GM12872 (cell line): ENCODE measurements around the gene BGN.

ENCODE experiments used
- TF ChIP-seq, protein P1 (sequence below): IDR thresholded peaks from 3 replicates; pipeline ENCODE4 v1.5.1; 2011; ENCODE audit warnings: low read depth, mild to moderate bottlenecking, low read length, moderate library complexity; ENCODE audit not compliant: insufficient read depth

The BGN gene

DNA sequence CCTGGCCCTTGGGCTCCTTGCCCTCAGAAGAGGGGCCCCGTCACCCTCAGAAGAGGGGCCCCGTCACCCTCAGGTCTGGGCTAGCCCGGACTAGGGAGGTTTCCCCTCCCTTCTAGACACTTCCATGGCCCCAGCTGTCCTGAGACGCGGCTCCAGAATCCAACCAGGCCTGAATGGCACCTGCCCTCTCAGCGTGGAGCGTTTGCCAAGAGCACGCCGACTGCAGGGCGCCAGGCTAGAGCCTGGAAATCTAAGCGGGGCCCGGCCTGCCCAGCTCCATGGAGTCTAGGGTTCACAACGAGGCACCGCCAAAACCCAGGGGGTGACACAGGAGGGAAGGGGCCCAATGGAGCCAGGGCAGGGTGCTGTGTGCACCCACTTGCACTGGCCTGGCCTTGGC is 14.8 kb downstream of the BGN start:
- TF ChIP-seq, protein P1, sequence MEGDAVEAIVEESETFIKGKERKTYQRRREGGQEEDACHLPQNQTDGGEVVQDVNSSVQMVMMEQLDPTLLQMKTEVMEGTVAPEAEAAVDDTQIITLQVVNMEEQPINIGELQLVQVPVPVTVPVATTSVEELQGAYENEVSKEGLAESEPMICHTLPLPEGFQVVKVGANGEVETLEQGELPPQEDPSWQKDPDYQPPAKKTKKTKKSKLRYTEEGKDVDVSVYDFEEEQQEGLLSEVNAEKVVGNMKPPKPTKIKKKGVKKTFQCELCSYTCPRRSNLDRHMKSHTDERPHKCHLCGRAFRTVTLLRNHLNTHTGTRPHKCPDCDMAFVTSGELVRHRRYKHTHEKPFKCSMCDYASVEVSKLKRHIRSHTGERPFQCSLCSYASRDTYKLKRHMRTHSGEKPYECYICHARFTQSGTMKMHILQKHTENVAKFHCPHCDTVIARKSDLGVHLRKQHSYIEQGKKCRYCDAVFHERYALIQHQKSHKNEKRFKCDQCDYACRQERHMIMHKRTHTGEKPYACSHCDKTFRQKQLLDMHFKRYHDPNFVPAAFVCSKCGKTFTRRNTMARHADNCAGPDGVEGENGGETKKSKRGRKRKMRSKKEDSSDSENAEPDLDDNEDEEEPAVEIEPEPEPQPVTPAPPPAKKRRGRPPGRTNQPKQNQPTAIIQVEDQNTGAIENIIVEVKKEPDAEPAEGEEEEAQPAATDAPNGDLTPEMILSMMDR, result no peak

DNA sequence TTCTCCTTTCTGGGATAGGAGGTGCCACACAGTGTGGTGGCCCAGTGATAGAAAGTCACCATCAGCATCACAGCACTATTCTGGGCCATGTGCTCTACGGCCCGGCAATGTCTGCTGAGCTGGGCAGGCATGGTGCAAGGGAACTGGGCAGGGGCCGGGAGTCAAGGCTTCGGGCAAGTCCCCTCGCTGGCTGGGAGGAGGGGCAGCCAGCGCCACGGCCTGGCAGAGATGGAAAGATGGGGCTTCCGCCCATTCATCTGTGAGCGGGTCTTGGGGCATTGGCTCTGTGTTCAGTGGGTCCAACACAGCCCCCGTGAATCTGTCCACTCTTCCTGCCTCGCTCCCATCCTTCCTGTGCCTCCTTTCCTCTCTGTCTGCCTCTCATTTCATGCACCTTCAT is 15.6 kb downstream of the BGN start:
- TF ChIP-seq, protein P1, result no peak

DNA sequence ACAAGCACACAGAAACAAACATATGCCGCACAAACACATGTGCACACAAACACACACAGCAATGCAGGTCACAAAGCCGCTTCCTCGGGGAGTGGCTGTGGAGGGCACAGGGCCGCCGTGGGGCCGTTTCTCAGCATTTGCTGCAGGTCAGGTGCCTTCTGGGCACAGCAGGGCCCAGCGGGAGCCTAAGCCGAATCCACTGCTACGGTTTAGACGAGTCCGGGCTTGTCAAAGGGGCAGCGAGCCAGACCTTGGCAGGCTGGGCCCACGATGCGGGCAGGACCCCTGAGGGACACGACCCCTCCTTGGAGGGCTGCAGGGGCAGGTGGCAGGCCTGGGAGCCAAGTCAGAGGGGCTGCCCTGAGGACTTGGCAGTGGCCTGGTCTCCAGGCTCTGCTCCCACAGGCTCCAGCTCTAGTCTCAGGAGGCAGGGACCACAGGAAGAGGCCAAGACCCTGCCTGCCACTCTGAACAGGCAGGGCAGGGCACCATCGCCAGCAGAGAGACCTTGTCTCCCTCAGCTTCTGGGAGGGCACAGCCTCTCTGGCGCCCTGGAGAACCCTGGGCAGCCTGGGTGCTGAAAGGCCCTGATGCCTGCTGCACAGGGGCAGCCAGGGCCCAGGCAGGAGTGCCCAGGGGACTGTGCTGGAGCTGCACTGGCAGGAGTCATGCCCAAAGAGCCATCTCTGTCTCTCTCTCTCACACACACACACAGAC is 17.2 kb downstream of the BGN start:
- TF ChIP-seq, protein P1, result no peak

DNA sequence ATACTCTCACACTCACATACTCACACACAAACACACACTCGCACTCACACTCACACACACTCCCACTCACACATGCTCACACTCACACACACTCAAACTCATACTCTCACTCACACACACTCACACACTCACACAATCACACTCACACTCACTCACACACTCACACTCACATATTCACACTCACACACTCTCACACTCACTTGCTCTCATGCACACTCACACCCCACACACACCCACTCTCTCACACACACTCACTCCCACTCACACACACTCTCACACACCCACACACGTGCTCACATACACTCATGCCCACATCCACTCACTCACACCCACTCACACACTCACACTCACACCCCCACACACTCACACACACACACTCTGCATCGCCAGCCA is 17.7 kb downstream of the BGN start:
- TF ChIP-seq, protein P1, result no peak

DNA sequence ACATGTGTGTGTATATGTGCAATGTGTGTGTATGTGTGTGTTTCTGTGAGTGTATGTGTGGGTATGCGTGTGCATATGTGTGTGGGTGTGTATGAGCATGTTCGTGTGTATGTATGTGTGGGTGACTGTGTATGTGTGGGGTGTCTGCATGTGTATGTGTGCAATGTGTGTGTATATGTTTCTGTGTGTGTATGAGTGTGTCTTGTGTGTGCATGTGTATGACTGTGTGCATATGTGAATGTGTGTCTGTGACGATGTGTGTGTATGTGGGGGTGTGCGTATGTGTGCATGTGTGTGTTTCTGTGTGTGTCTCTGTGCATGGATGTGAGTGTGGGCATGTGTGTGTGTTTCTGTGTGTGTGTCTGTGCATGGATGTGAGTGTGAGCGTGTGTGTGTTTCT is 18.5 kb downstream of the BGN start:
- TF ChIP-seq, protein P1, result no peak

DNA sequence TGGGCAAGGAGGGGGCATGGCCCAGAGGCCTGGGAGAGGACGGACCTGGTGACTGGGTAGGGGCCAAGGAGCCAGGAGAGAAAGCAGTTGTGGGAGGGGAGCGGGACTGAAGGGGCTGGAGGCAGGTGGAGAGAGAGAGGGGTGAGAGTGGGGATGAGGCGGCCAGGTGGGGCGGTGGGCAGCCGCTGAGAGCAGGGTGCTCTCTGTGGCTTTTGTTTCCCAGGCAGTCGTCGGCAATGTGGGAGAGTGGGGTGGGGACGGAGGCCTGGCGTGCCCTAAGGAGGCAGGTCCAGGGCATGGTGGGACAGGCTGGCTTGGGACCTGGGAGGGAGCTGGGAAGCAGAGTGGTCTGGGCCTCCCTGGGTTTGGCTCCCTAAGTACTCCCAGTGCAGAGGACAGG is 19.5 kb downstream of the BGN start:
- TF ChIP-seq, protein P1, result no peak

DNA sequence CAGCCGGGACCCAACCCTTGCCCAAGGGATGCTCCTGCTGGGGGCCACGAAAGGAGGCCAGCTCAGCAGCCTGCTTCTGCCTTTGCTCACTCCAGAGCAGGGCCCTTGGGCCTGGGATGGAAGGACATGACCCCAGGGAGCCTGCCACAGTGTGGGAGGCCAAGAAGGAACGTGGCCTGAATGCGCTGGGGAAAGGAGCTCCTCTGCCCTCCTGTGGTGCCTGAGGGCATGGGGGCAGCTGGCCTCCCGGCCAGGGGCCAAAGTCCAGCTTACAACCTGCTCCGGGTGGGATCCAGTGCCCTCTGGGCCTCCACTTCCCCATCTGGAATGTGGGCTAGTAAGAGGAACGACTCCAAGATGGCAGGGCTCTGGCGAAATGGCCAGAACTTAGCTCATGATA is 20.7 kb downstream of the BGN start:
- TF ChIP-seq, protein P1, result no peak
